ENCODE results near the gene CORO6.

GRCh38 chr17:29595107-29595942 is 27.4 kb downstream of the CORO6 start:
- no peak for TF ChIP-seq CTCF (conservative IDR thresholded peaks at IDR 0.05)
- no peak for TF ChIP-seq ZFX (IDR thresholded peaks at IDR 0.05)
